Motor neuron (in vitro differentiated cells): ENCODE measurements around the gene CFAP107. TPM values are rescaled to one million over a fixed set of nuclear protein-coding genes. Genes with fewer than 3 reads are reported as not detected.
"Not testable (repeated sequence)": the region's sequence is repeated elsewhere in the genome, so short reads cannot be mapped to it uniquely, and the experiment has no call there.

Experiments used
- ATAC-seq, 8 experiments: fragments of 200-7000 bp; cut with Tn5 transposase; replicated peaks in 6 of 8; 2 replicates each; pipeline ENCODE4 v1.8.0; 2021; ENCODE audit warnings: mild to moderate bottlenecking in 8 of 8, moderate library complexity in 8 of 8
- H3K27ac ChIP-seq, 2 donors: fragments of 250-450 bp; sonication (Bioruptor Pico); 2 replicates each; pipeline ENCODE4 v1.9.0; 2021; ENCODE audit warnings: antibody characterized with exemption in 2 of 2, mild to moderate bottlenecking in 2 of 2, moderate library complexity in 1 of 2
- H3K4me1 ChIP-seq, 2 donors: fragments of 250-450 bp; sonication (Bioruptor Pico); replicated peaks in 1 of 2; 2 replicates each; pipeline ENCODE4 v1.6.1; 2021; ENCODE audit warnings: antibody characterized with exemption in 2 of 2, mild to moderate bottlenecking in 2 of 2, moderate library complexity in 1 of 2
- H3K4me3 ChIP-seq, 5 donors: fragments of 250-450 bp; sonication (Bioruptor Pico); 2 replicates each; pipeline ENCODE4 v1.9.0; 2021; ENCODE audit warnings: antibody characterized with exemption in 5 of 5, mild to moderate bottlenecking in 5 of 5, moderate library complexity in 4 of 5
- WGBS, 10 experiments: fragments of 450-650 bp; shearing (Covaris generic); methylation state at CpG; one replicate each; pipeline ENCODE4 v1.0.0; 2022; 5-methylcytosine and 5-hydroxymethylcytosine counted together
- in situ Hi-C, 9 experiments: fragments of 400-800 bp; cut with MboI; loops; one replicate each; pipeline ENCODE4 v1.15.0; 2021; ENCODE audit warnings: low sequenced_read_pairs in 9 of 9, low pct_unique_long_range_greater_than_20kb in 2 of 9; ENCODE audit not compliant: unreplicated experiment in 9 of 9
- total RNA-seq, 8 experiments: library from RNA; unstranded; fragments of 300-600 nt; gene quantifications; 2 replicates each; pipeline versions ENCODE4 v1.2.3 to v1.2.4, GENCODE V29; 2022

The CFAP107 gene
- total RNA-seq, 8 experiments from 2014 or later: 0.05 to 16.8 (median 0.47) TPM; not detected in 2

DNA sequence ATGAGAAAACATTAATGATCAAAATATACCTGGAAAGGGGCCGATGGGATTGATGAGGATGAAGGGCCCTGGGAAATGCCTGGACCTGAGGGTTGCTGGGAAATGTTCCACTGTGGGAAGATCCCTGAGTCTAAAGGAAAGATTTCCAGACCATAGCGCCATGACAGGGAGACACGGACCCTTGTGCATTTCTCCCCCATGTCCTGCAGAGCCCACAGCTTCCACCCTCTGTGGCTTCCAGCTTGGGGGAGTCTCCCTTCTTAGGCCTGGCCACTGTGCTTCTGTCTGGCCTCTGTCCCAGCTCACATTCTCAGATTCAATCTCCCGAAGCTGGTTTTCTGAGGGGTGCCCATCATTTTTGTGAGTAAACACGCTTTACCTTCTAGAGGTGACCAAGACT, 26.5 kb downstream of the CFAP107 start:
- Histone ChIP-seq H3K4me3 (no peak overlapping the region), H3K4me1 (no peaks in the 10 kb centered on the region), H3K27ac (no peak overlapping the region)
- WGBS, 10 experiments: 28 to 90% (median 68%) methylated on average over 1 to 5 of the region's 5 CpGs
- in situ Hi-C loops: loop anchor here in 1 of 9 experiments (25.0 kb wide), 1 partner anchor 485 kb away; no protein-coding TSS in a partner anchor
- ATAC-seq: no peak

DNA sequence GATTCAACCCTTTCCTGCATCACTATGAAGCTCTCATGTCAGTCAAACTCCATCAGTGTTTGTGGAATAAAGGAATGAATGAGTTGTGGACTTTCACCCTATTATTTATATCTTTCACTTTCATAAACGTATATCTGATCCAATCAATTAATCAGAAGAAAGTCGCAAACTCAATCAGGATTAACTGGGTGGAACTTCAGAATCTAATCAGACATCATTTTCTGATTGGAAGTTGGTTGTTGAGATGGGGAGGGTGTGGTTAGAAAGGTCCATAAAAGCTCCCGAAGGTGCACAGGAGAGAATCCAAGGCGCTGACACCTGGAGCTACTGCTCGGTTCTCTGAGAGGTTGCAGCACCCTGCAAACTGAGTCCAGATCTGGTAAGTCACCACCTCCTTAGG, 27.4 kb downstream of the CFAP107 start, which contains the start of gene PRAMEF12:
PRAMEF12 (plus strand) TSS at position 301 of the 400 bp plus-strand sequence. CDS start 1,130 bp downstream, outside the sequence.
- Histone ChIP-seq H3K4me3 (no peak within 1 kb of the TSS), H3K4me1 (no peaks in the 10 kb centered on the region), H3K27ac (no peak within 1 kb of the TSS)
- ATAC-seq: no peak
- in situ Hi-C loops: loop anchor here in 1 of 9 experiments (25.0 kb wide), 1 partner anchor 486 kb away; no protein-coding TSS in a partner anchor
- 34 to 93% (median 73%) methylated on average over 1 to 5 of the region's 5 CpGs; no CpG with 5 or more reads in 1 of the 10 experiments for WGBS, 10 experiments

DNA sequence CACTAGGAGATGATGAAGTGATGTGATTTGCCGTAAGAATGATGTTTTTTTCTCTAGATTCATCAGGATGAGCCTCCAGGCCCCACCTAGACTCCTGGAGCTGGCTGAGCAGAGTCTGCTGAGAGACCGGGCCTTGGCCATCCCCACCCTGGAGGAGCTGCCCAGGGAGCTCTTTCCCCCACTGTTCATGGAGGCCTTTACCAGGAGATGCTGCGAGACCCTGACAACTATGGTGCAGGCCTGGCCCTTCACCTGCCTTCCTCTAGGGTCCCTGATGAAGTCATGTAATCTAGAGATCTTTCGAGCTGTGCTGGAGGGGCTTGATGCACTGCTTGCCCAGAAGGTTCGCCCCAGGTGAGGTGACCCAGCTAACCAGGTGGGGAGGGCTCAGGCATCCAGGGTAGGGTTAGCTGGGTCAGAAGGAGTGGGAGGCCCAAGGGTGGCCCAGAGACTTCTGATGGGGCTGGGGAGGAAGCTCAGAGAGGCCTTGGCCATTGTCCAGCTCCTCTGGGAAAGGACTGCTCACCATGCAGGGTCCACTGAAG, 28.9 kb downstream of the CFAP107 start:
- ATAC-seq: no peak
- in situ Hi-C loops: loop anchor here in 1 of 9 experiments (25.0 kb wide), 1 partner anchor 488 kb away; no protein-coding TSS in a partner anchor
- 35 to 86% (median 54%) methylated on average over 1 to 4 of the region's 5 CpGs; no CpG with 5 or more reads in 2 of the 10 experiments for WGBS, 10 experiments
- Histone ChIP-seq H3K4me1 (no peaks in the 10 kb centered on the region), H3K4me3 (no peak overlapping the region), H3K27ac (no peak overlapping the region)

DNA sequence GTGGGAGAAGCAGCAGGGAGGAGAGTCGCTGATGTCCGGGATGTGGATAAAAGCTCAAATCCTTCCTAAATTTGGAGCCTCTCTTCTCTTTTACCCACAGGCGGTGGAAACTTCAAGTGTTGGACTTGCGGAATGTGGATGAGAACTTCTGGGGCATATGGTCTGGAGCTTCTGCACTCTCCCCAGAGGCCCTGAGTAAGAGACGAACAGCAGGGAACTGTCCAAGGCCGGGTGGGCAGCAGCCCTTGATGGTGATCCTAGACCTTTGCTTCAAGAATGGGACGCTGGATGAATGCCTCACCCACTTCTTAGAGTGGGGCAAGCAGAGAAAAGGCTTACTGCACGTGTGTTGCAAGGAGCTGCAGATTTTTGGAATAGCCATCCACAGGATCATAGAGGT, 29.4 kb downstream of the CFAP107 start:
- H3K4me3 ChIP-seq: no peak overlapping the region
- 39 to 78% (median 58%) methylated on average over 2 to 8 of the region's 8 CpGs; no CpG with 5 or more reads in 3 of the 10 experiments for WGBS, 10 experiments
- H3K4me1 ChIP-seq: no peaks in the 10 kb centered on the region
- no peak for ATAC-seq
- in situ Hi-C loops: no loop called here
- no peak overlapping the region for H3K27ac ChIP-seq

DNA sequence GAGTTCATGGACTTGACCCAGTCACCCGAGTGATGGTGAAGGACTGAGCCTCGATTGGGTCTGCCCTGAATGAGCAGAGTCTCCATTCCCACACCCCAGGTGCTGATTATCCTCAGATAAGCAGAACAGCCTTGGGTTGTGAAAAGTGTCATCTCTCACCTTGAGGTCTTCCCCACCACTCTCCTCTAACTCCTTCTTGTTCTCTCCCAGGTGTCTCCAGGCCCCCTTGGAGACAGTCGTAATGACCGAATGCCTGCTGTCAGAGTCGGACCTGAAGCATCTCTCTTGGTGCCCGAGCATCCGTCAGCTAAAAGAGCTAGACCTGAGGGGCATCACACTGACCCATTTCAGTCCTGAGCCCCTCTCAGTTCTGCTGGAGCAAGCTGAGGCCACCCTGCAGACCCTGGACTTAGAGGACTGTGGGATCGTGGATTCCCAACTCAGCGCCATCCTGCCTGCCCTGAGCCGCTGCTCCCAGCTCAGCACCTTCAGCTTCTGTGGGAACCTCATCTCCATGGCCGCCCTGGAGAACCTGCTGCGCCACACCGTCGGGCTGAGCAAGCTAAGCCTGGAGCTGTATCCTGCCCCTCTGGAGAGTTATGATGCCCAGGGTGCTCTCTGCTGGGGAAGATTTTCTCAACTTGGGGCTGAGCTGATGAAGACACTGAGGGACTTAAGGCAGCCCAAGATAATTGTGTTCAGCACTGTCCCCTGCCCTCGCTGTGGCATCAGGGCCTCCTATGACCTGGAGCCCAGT, 31.0 kb downstream of the CFAP107 start:
- WGBS, 10 experiments: 66 to 90% (median 75%) methylated on average over 1 to 11 of the region's 15 CpGs; no CpG with 5 or more reads in 3 of the 10 experiments
- no peaks in the 10 kb centered on the region for H3K4me1 ChIP-seq
- ATAC-seq: no peak
- no peak overlapping the region for H3K27ac ChIP-seq
- in situ Hi-C loops: no loop called here
- no peak overlapping the region for H3K4me3 ChIP-seq

DNA sequence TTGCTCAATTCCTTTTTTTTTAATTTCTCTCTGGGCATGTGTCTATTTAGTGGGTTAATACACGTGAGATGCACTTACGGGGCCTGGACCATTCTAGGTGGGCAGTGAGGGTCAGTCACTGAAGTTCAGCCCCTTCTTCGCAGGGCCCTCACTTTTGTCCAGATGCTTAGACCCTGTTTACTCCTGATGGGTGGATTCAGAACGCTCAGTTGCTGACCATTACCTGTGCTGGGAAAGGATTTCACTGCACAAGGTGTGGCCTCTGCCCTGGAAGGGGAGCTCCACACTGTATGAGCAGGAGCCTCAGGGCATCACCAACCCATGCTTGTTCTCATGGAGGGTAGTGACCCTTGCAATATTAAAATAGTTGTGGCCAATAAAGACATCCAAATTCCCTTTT, 32.1 kb downstream of the CFAP107 start:
- H3K27ac ChIP-seq: no peak overlapping the region
- ATAC-seq: no peak
- H3K4me1 ChIP-seq: no peaks in the 10 kb centered on the region
- in situ Hi-C loops: no loop called here
- H3K4me3 ChIP-seq: no peak overlapping the region
- 42 to 92% (median 61%) methylated on average over 1 to 4 of the region's 4 CpGs; no CpG with 5 or more reads in 2 of the 10 experiments for WGBS, 10 experiments

DNA sequence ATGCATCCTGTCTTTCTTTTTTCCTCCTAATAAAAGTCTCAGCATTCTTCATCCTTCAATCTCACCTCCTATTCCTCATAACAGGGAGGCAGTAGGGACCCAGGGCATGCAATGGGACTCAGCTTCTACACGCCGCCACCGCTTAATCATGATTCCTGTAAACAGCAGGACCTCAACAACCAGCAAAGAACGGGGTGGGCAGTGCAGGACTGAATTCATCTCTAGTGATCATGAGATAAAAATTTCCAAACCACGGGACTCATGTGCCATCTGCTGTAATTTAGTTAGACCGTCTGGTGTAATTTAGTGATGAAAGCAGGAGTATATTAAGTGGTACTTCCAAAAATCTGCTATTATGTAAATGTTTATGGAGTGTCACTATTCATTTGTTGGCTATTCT, 32.9 kb downstream of the CFAP107 start:
- in situ Hi-C loops: no loop called here
- no peaks in the 10 kb centered on the region for H3K4me1 ChIP-seq
- H3K27ac ChIP-seq: no peak overlapping the region
- H3K4me3 ChIP-seq: no peak overlapping the region
- WGBS, 10 experiments: 0 to 85% (median 55%) methylated on average over 1 to 6 of the region's 6 CpGs
- ATAC-seq: peak in 3 of 8 experiments; percentile 38 to 56 (median 54)

DNA sequence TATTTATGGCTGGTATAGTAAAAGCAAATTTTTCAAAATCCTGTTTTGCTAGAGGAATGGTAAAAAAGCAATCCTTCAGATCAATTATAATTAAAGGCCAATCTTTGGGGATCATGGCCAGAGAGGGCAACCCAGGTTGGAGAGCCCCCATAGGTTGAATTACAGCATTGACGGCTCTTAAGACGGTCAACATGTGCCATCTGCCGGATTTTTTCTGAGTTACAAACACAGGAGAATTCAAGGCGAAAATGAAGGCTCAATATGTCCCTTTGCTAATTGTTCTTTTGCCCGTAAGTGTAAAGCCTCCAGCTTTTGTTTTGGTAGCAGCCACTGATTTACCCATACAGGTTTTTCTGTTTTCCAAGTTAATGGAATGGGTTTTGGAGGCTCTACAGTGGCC, 35.5 kb downstream of the CFAP107 start:
- H3K4me3 ChIP-seq, in situ Hi-C loops, H3K27ac ChIP-seq, H3K4me1 ChIP-seq, ATAC-seq: not testable (repeated sequence)
- 33% methylated on average over 4 of the region's 5 CpGs; no CpG with 5 or more reads in 9 of the 10 experiments for WGBS, 10 experiments

DNA sequence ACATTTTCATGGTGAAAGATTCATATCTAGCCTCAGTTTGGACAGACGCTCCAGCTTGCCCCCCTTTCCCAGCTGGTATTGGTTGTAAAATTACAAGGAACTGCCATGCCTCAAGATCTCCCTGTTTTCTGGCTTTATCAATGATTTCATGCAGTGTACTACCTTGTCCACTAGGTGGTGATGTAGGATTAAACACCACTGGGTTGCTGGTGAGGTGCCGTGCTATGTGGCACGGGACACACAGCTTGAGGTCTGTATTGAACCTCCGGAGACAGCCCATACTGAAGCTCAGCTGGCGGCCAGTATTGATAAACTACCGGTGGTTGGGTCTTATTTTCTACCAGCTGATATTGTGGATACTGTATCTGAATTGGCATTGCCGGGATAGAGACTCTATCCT, 37.8 kb downstream of the CFAP107 start:
- H3K27ac ChIP-seq, H3K4me3 ChIP-seq, H3K4me1 ChIP-seq, in situ Hi-C loops: not testable (repeated sequence)
- peak in 3 of 8 experiments; percentile 21 to 42 (median 31) for ATAC-seq
- 20 to 50% (median 37%) methylated on average over 1 to 2 of the region's 7 CpGs; no CpG with 5 or more reads in 6 of the 10 experiments for WGBS, 10 experiments

DNA sequence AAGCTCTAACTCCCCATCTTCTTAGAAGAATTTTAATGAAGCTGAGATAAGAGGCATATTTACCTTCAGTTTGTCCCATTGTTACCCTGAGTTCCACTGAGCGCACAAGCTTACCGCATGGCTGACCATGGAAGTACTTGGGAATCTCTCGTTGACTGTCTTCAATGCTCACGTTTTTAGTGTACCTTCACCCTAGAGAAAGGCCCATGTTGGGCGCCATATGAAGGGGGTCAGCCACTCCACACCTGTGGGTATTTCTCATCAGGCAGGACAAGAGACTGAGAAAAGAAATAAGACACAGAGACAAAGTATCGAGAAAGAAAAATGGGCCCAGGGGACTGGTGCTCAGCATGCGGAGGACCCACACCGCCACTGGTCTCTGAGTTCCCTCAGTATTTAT, 38.7 kb downstream of the CFAP107 start:
- H3K27ac ChIP-seq, ATAC-seq, H3K4me1 ChIP-seq, H3K4me3 ChIP-seq, in situ Hi-C loops: not testable (repeated sequence)
- WGBS, 10 experiments: 20 to 100% (median 77%) methylated on average over 1 to 7 of the region's 8 CpGs; no CpG with 5 or more reads in 4 of the 10 experiments

DNA sequence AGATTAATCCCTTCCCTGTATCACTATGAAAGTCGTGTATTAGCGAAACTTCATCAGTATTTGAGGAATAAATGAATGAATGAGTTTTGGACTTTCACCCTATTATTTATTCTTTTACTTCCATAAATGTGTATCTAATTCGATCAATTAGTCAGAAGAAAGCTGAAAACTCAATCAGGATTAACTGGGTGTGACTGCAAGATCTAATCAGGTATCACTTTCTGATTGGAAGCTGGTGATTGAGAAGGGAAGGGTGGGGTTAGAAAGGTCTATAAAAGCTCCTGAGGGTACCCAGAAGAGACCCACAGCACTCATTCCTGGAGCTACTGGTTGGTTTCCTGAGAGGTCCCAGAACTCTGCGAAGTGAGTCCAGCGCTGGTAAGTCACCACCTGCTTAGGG, 45.1 kb downstream of the CFAP107 start, which contains the start of gene PRAMEF1:
PRAMEF1 (plus strand) TSS at position 301 of the 400 bp plus-strand sequence. CDS start 1,831 bp downstream, outside the sequence.
- H3K27ac ChIP-seq, ATAC-seq, in situ Hi-C loops, H3K4me3 ChIP-seq, H3K4me1 ChIP-seq: not testable (repeated sequence)
- WGBS, 10 experiments: no CpG with 5 or more reads among the region's 5 CpGs

DNA sequence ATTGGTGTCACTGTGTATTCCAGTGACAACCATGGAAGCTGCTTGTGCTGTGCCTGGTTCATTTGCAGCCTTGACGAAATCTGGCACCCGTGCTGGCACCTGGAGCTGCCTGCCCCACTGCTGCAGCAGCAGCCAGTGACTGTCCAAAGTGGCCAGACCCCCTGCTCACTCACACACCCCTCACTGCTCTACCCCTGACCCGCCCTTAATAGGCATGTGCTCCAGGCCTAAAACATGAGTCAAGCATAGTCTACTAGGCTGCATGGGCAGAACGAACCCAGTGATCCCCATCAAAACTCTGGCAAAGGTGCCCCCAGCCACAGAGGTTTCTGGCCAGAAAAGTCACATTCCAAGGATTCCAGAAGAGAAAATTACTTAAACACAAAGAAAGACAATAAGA, 52.9 kb downstream of the CFAP107 start:
- no peak for ATAC-seq
- no peaks in the 10 kb centered on the region for H3K4me1 ChIP-seq
- in situ Hi-C loops: no loop called here
- WGBS, 10 experiments: 0 to 39% (median 17%) methylated on average over 1 to 4 of the region's 4 CpGs; no CpG with 5 or more reads in 3 of the 10 experiments
- no peak overlapping the region for H3K27ac ChIP-seq
- H3K4me3 ChIP-seq: no peak overlapping the region

DNA sequence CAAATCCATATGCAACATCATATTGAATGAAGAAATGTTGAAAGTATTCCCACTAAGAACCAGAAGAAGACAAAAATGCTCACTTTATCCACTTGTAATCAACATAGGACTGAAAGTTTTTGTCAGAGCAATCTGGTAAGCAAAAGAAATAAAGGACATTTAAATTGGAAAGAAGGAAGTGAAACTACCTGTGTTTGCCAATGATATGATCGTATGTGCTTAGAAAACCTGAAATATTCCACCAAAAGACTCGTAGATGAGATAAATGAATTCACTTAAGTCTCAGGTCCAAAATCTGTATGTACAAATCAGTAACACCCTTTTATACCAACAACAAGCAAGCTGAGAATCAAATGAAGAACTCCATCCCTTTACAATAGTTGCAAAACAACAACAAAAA, 53.7 kb downstream of the CFAP107 start:
- no peak overlapping the region for H3K4me3 ChIP-seq
- in situ Hi-C loops: no loop called here
- ATAC-seq: no peak
- 0 to 61% (median 31%) methylated on average over 1 to 2 of the region's 2 CpGs; no CpG with 5 or more reads in 1 of the 10 experiments for WGBS, 10 experiments
- no peak overlapping the region for H3K27ac ChIP-seq
- H3K4me1 ChIP-seq: no peaks in the 10 kb centered on the region
